ENCODE measurements around the gene PPFIA1.

- TF ChIP-seq EGR1 (IDR thresholded peaks at IDR 0.05; ENCODE audit: borderline replicate concordance, low read depth, low read length) = no peak
- TF ChIP-seq RAD21 (IDR thresholded peaks at IDR 0.05 in 1 of 2, conservative IDR thresholded peaks at IDR 0.05 in 1 of 2; ENCODE audit: low read depth in 2 of 2, low read length in 2 of 2) = no peak
- no peak for TF ChIP-seq TAF1 (IDR thresholded peaks at IDR 0.05; ENCODE audit: low read depth, low read length)
- TF ChIP-seq JUND (IDR thresholded peaks at IDR 0.05; ENCODE audit: low read length) = no peak
These were observed 150.6 kb downstream of the PPFIA1 start for GRCh38 chr11:70421123-70421522.

All from H1 (cell line).